Body of pancreas (tissue), 4 donors: ENCODE data around the gene MACF1. TPM values are rescaled to one million over a fixed set of nuclear protein-coding genes. Genes with fewer than 3 reads are reported as not detected.

Experiments used
- ATAC-seq: fragments of 150-250 bp; one replicate; pipeline ENCODE4 v1.9.1; 2016
- DNase-seq, 4 donors: peaks; one replicate each; pipeline ENCODE4 v3.0.0-alpha.2; 2019
- H3K27ac ChIP-seq, 4 donors: fragments of 200-600 bp; sonication (generic); 1 replicate in 3 of 4; 2 replicates in 1 of 4; pipeline versions ENCODE4 v1.5.1 to v1.6.1; 2016 to 2019; ENCODE audit warnings: mild to moderate bottlenecking in 1 of 4, mixed read lengths in 1 of 4, moderate library complexity in 1 of 4
- H3K27me3 ChIP-seq, 2 donors: fragments of 200-600 bp; sonication (generic); one replicate each; pipeline ENCODE4 v1.6.0; 2016; ENCODE audit warnings: mild to moderate bottlenecking in 1 of 2
- H3K36me3 ChIP-seq, 2 donors: fragments of 200-600 bp; sonication (generic); replicated peaks in 1 of 2; 2 replicates each; pipeline ENCODE4 v1.5.1; 2016; ENCODE audit warnings: low read depth in 2 of 2; ENCODE audit not compliant: insufficient read depth in 1 of 2
- H3K4me1 ChIP-seq: fragments of 200-600 bp; sonication (generic); one replicate; pipeline ENCODE4 v1.6.0; 2016
- H3K4me3 ChIP-seq, 2 donors: fragments of 200-600 bp; sonication (generic); 1 replicate in 1 of 2; 2 replicates in 1 of 2; pipeline ENCODE4 v1.5.1; 2016 to 2019
- H3K9me3 ChIP-seq, 3 donors: fragments of 200-600 bp; sonication (generic); 1 replicate in 2 of 3; 2 replicates in 1 of 3; pipeline ENCODE4 v1.5.1; 2016
- POLR2A ChIP-seq, 3 donors: fragments of 450-650 bp; IDR thresholded peaks; one replicate each; pipeline ENCODE4 v1.6.1; 2016; ENCODE audit warnings: antibody characterized with exemption in 3 of 3, mild to moderate bottlenecking in 2 of 3
- WGBS, 2 donors: methylation state at CpG; one replicate each; pipeline ENCODE4 v1.1.5; 2017; 5-methylcytosine and 5-hydroxymethylcytosine counted together
- intact Hi-C: fragments of 100-400 bp; cut with DNase I; formaldehyde crosslinking; loops from one replicate; pipeline ENCODE4 v1.15.1; 2023
- total RNA-seq, 2 donors: library from RNA; depleted of rRNA; stranded (reverse); fragments of >200 nt; gene quantifications; one replicate each; pipeline ENCODE4 v1.1.0, GENCODE V29; 2016
- TF ChIP-seq, protein P1 (sequence below), 7 experiments: fragments of 450-650 bp in 4 of 7; fragments of 200-600 bp in 3 of 7; sonication (generic) in 3 of 7; IDR thresholded peaks; one replicate each; pipeline ENCODE4 v1.5.1; 2016 to 2019; ENCODE audit warnings: antibody characterized with exemption in 7 of 7

Gene MACF1
- total RNA-seq, 2 donors from 2014 or later: 144 to 190 TPM

DNA sequence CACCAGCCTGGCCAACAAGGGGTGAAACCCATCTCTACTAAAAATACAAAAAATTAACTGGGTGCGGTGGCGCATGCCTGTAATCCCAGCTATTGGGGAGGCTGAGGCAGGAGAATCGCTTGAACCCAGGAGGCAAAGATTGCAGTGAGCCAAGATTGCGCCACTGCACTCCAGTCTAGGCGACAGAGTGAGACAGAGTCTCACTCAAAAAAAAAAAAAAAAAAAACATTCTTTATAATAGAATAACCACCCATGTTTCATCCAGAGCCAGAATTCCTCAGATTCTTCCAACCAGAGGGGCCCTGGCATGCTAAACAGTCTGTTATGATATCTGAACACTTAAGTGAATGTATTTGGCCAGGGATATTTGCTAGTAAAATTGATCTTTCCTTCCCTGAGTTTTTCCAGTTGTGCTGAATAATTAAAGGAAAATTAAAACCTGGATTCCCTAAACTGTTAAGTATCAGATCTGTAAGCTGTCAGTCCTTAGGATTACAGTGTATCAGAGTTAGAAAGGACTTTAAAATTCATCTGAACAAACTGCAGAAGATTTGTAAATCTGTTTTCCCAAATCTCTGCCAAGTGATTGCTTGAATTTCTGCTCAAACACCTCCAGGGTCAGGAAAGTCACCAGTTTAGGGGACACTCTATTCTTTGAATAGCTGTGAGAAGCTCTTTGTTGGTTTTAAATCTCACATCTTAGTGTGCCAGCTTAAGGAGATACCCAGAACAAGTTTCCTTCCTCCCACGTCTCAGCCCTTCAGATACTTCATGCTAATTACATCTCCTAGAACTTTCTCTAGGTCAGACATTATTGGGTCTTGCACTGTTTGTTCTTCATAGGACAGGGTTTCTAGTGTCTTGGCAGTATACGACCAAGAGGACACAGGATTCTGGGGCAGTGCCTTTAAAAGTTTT is 202.3 kb downstream of the MACF1 start:
- intact Hi-C loops: no loop called here
- ATAC-seq (no peak), DNase-seq (peak in 1 of 4 donors; percentile 18)
- Histone ChIP-seq H3K4me1 (peaks cover 65% of the 10 kb centered on the region), H3K36me3 (no peaks in the 10 kb centered on the region), H3K27ac (peak overlapping the region; percentile 86 to 95 (median 91)), H3K27me3 (no peaks in the 10 kb centered on the region), H3K9me3 (no peaks in the 10 kb centered on the region), H3K4me3 (no peak overlapping the region)
- TF ChIP-seq POLR2A (IDR thresholded peaks at IDR 0.05): no peak
- 44 to 46% methylated on average over 7 of the region's 7 CpGs for WGBS, 2 donors

DNA sequence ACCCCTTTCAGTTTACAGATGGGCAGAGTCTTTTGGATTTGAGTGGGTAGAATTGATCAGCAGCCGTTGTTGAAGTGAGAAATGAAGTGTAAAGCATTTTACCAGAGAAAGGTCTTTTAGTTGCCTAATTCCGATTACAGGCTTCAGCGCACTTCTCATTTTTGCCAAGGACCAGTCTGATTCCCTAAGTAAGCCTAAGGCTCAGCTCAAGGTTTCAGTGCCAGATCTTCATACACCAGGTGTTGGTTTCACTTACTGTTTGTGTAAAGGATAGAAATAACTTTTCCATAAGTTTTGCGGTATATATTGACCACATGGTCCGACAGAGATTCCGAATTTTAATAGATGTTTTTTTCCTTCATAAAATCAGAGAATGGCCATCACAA is 203.0 kb downstream of the MACF1 start:
- intact Hi-C loops: no loop called here
- ATAC-seq (no peak), DNase-seq (peak in 2 of 4 donors; percentile 17 to 27)
- WGBS, 2 donors: 16 to 21% methylated on average over 6 of the region's 6 CpGs
- Histone ChIP-seq H3K4me1 (peaks cover 70% of the 10 kb centered on the region), H3K27ac (peak overlapping the region; percentile 86 to 95 (median 91)), H3K27me3 (no peaks in the 10 kb centered on the region), H3K36me3 (no peaks in the 10 kb centered on the region), H3K9me3 (no peaks in the 10 kb centered on the region), H3K4me3 (no peak overlapping the region)
- TF ChIP-seq, protein P1, sequence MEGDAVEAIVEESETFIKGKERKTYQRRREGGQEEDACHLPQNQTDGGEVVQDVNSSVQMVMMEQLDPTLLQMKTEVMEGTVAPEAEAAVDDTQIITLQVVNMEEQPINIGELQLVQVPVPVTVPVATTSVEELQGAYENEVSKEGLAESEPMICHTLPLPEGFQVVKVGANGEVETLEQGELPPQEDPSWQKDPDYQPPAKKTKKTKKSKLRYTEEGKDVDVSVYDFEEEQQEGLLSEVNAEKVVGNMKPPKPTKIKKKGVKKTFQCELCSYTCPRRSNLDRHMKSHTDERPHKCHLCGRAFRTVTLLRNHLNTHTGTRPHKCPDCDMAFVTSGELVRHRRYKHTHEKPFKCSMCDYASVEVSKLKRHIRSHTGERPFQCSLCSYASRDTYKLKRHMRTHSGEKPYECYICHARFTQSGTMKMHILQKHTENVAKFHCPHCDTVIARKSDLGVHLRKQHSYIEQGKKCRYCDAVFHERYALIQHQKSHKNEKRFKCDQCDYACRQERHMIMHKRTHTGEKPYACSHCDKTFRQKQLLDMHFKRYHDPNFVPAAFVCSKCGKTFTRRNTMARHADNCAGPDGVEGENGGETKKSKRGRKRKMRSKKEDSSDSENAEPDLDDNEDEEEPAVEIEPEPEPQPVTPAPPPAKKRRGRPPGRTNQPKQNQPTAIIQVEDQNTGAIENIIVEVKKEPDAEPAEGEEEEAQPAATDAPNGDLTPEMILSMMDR (IDR thresholded peaks at IDR 0.05): no peak
- TF ChIP-seq POLR2A (IDR thresholded peaks at IDR 0.05): no peak

DNA sequence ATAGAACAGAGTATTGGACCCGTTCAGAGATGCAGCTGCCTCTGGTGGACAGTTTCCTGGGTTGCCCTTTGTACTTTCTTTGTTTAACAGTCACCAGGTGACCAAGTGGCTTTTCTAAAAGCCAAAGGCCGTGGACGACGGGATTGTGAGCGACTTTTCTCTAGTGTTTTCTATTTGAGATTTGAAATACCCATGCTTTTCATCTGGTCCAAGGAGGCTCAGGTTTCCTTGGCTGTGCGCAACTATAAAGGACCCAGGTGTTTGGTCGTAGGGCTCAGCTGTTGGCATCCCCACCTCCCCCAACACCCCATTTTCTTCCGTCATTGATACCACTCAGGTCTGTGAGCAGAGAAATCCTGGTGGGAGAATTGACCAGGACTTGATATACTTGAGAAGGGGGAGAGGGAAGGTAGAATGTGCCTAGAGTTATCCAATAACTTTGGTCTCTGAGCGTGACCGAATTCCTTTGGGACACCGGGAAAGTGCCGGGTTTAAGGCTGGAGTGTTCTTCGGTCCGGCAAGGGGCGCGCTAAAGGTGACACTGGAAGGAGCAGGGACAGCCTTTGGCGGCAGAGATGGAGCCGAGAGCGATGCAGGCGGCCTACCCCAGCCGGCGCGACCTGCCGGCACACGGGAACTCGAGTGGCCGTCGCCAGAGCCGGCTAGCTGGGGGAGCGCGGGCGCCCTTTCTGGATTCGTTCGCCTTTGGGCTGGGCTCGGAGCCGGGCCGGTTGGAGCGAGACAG is 203.6 kb downstream of the MACF1 start:
- intact Hi-C loops: no loop called here
- Histone ChIP-seq H3K36me3 (peaks cover 0 to 1% of the 10 kb centered on the region in 2 donors), H3K27ac (peak overlapping the region; percentile 86 to 95 (median 91)), H3K9me3 (no peaks in the 10 kb centered on the region), H3K4me1 (peaks cover 76% of the 10 kb centered on the region), H3K27me3 (no peaks in the 10 kb centered on the region), H3K4me3 (peak overlapping the region; percentile 23 to 79)
- 1 to 4% methylated on average over 20 to 38 of the region's 38 CpGs for WGBS, 2 donors
- DNase-seq (peak; percentile 35 to 50 (median 44)), ATAC-seq (no peak)
- TF ChIP-seq, protein P1 (IDR thresholded peaks at IDR 0.05): peak in 4 of 7 experiments; percentile 38 to 41 (median 38)
- peak; percentile 34 to 75 (median 61) for TF ChIP-seq POLR2A (IDR thresholded peaks at IDR 0.05)

DNA sequence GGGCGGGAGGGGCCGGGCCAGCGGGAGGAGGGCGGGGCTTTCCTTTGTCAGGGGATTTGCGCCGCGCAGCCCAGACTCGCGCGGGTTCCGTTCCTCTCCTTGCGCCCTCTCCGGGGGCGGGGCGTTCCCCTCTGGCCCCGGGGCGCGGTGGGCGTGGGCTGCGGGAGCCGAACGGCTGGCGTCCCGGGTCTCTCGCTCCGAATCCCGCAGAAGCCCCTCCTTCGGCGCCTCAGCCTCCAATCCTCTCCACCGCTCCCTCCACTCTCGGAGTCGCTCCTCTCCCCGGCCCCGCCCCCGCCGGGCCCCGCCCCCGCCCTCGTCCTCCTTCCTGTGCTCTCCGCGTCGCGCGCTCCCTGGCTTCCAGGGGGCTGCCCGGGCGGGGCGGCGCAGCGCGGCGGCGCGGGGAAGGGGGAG is 204.2 kb downstream of the MACF1 start:
- H3K27me3 ChIP-seq: no peaks in the 10 kb centered on the region
- ATAC-seq (peak; percentile 89), DNase-seq (peak; percentile 93 to 97 (median 96))
- no peaks in the 10 kb centered on the region for H3K9me3 ChIP-seq
- peaks cover 0 to 1% of the 10 kb centered on the region in 2 donors for H3K36me3 ChIP-seq
- peaks cover 78% of the 10 kb centered on the region for H3K4me1 ChIP-seq
- WGBS, 2 donors: 0% methylated on average over 3 to 40 of the region's 53 CpGs
- peak overlapping the region; percentile 75 to 79 for H3K4me3 ChIP-seq
- TF ChIP-seq, protein P1 (IDR thresholded peaks at IDR 0.05): peak in 2 of 7 experiments; percentile 6
- TF ChIP-seq POLR2A (IDR thresholded peaks at IDR 0.05): peak in 2 of 3 donors; percentile 28 to 44
- H3K27ac ChIP-seq: peak overlapping the region; percentile 86 to 95 (median 91)
- intact Hi-C loops: no loop called here
